COR-L47 (cell line): ENCODE measurements around the gene DARS2.
A peak's percentile ranks its signal among the peaks of the same experiment; 100 is the strongest.
"Not testable (repeated sequence)": the region's sequence is repeated elsewhere in the genome, so short reads cannot be mapped to it uniquely, and the experiment has no call there.

Experiments used
- DNase-seq: peaks from one replicate; lab custom pipeline; 2025; lab: John Stamatoyannopoulos, UW

The DARS2 gene, protein sequence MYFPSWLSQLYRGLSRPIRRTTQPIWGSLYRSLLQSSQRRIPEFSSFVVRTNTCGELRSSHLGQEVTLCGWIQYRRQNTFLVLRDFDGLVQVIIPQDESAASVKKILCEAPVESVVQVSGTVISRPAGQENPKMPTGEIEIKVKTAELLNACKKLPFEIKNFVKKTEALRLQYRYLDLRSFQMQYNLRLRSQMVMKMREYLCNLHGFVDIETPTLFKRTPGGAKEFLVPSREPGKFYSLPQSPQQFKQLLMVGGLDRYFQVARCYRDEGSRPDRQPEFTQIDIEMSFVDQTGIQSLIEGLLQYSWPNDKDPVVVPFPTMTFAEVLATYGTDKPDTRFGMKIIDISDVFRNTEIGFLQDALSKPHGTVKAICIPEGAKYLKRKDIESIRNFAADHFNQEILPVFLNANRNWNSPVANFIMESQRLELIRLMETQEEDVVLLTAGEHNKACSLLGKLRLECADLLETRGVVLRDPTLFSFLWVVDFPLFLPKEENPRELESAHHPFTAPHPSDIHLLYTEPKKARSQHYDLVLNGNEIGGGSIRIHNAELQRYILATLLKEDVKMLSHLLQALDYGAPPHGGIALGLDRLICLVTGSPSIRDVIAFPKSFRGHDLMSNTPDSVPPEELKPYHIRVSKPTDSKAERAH

DNA sequence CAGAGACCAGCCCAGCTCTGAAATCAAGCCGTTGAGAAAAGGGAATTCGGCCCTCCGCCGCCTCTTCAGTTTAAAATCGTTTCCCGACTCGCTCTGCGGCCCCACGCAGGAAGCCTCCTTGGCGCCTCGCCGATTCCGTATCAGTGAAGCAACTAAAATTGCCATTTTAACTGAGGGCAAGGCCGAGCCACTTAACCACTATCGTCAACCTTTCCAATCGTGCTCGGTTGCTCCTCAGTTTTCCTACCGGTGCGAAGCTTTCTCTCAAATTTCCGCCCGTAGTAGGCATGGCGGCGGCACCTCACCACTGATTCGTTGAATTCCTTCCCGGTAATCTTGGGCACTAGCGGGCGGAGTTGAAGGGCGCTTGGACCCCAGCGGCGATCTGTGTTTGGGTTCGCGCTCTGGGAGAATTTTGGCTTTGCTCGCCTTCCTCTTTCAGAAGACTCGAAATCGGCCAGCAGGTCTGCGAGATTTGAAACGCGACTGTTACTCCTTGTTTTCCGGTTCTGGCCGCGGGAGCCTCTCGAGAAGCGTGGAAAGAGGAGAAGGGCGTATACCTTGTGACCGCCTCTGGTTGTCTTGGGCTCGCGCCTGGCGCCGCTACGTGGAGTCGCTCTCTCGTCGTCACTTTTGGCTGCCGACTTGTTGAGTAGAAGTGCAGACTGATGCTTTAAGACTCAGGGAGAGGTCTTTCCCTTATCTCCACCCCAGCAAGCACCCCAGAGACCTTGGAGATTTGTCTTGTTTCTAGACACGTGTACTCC, at the start of gene DARS2, which contains the start of gene CENPL:
Gene DARS2, plus strand, starts transcription at position 359 of the 767 bp plus-strand sequence. CDS start 557 bp downstream, outside the sequence.
Gene CENPL, minus strand, starts transcription at position 569 of the 767 bp plus-strand sequence. CDS start 13,584 bp downstream, outside the sequence.
- DNase-seq, result peak; percentile 97

DNA sequence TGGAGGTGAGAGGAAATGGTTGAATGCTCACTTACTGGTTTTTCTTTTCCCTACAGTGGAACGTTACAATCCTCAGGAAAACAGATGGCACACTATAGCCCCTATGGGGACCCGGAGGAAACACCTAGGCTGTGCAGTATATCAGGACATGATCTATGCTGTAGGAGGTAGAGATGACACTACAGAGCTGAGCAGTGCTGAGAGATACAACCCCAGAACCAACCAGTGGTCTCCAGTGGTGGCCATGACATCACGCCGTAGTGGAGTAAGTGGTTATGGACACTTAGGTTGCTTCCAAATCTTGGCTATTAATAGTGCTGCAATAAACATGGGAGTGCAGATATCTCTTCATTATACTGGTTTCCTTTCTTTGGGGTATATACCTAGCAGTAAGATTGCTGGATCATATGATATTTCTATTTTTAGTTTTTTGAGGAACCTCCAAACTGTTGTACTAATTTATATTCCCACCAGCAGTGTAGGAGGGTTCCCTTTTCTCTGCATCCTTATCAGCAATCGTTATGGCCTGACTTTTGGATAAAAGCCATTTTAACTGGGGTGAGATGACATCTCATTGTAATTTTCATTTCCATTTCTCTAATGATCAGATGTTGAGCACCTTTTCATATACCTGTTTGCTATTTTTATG, 48.8 kb upstream of the DARS2 start:
- DNase-seq, result no peak

DNA sequence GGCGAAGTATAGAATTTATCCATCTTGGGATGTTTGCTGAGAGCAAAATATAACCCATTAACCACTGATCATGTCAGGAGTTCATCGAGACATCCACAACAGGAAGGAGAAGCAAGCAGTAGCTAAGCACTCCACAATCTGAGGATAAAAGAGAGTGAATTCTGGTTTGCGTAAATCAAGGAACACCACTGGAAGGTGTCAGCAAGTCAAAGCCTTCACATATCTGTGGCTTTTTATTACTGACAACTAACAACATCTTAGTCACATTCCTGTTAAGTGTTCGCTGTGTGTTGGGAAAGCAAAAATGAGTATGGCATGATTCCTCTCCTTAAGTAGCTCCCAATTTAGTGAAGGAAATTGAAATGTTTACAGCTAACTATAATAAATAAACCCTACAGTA, 44.5 kb upstream of the DARS2 start:
- DNase-seq, result no peak

DNA sequence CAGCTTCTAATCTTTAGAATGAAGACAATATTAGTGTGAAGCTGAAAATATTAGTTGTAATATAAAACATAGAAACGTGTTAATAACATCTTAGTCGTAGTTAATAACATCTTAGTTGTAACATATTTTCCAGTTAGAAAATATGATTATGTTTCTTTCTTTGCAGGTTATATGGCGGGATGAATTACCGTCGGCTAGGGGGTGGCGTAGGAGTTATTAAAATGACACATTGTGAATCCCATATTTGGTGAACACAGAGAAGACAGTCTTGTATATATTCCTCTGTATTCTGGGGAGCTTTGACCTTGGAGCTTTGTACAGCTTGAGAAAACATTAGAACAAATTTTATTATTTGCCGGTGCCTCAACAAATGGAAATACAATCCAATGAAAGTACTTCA, 39.5 kb upstream of the DARS2 start:
- DNase-seq, result no peak

GRCh38 chr1:173789841-173790240, 34.6 kb upstream of the DARS2 start:
- no peak for DNase-seq

- DNase-seq, result no peak
Observed at GRCh38 chr1:173798078-173798477, 26.4 kb upstream of the DARS2 start.

- not testable (repeated sequence) for DNase-seq
Observed at GRCh38 chr1:173799995-173800394, 24.5 kb upstream of the DARS2 start.

- DNase-seq, result no peak
Observed at GRCh38 chr1:173802961-173803360, 21.5 kb upstream of the DARS2 start.

DNA sequence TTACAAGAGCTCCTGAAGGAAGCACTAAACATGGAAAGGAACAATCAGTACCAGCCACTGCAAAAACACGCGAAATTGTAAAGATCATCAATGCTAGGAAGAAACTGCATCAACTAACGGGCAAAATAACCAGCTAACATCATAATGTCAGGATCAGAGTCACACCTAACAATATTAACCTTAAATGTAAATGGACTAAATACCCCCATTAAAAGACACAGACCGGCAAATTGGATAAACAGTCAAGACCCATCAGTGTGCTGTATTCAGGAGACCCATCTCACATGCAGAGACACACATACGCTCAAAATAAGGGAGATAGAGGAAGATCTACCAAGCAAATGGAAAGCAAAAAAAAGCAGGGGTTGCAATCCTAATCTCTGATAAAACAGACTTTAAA, 10.8 kb upstream of the DARS2 start:
- not testable (repeated sequence) for DNase-seq

- no peak for DNase-seq
Observed at GRCh38 chr1:173818459-173818858, 6.0 kb upstream of the DARS2 start.

- DNase-seq, result no peak
Observed at GRCh38 chr1:173821680-173822079, 2.8 kb upstream of the DARS2 start.

DNA sequence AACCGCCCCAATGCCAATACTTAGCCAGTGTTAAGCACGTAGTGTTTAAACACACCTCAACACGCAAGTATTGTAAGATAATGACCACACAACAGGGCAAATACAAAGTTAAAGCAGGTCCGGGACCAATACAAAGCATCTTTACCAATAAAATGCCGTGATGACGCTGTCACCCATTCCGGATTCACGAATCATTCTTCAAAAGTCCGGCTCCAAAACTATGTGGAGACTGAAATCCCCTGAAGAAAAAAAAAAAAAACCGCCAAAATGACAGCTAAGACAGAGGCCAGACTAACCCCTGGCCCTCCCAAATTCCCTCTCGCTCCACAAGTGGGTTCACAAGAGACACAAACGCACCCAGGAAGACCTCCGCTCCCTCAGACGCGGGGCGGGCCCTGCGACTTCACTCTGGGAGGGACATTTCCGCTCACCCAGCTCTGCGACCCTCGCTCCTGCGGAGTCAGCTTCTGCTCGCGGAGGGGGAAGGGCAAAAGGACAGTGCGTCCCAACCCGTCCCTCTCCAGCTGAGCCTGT, 625 bp upstream of the DARS2 start:
- no peak for DNase-seq

- DNase-seq, result no peak
Observed at GRCh38 chr1:173827611-173828010, 3.1 kb downstream of the DARS2 start.

DNA sequence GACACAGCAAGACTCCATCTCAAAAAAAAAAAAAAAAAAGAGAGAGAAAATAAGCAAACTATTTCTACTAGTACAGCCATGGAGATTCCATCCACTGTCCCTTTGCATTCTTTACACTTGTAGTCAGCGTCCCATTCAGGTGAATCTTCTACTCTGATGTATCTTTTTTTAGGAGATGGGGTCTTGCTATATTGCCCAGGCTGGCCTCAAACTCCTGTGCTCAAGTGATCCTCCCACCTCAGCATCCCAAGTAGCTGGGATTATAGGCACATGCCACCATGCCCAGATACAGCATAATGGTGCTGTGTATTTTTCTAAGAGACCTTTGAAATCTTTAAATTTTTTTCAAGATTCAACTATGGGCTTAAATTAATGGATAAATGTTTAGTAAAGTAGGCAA, 8.3 kb downstream of the DARS2 start:
- no peak for DNase-seq

- no peak for DNase-seq
Observed at GRCh38 chr1:173852105-173852504, 27.6 kb downstream of the DARS2 start.

DNA sequence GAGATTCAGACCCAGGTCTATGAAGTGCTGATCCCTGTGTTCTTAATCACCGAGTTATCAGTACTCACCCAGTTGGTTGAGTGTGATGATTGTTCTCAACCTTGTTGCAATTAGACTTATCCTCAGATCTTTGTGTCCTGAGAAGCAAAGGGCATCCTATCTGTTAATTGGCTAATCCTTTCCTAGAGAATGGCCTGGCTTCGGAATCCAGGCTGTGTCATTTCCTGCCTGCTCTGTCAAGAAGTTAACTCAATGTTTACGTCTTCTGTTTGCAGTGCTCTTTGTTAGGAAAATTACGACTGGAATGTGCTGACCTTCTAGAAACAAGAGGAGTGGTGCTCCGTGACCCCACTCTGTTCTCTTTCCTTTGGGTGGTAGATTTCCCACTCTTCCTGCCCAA, 28.6 kb downstream of the DARS2 start:
- DNase-seq, result no peak

DNA sequence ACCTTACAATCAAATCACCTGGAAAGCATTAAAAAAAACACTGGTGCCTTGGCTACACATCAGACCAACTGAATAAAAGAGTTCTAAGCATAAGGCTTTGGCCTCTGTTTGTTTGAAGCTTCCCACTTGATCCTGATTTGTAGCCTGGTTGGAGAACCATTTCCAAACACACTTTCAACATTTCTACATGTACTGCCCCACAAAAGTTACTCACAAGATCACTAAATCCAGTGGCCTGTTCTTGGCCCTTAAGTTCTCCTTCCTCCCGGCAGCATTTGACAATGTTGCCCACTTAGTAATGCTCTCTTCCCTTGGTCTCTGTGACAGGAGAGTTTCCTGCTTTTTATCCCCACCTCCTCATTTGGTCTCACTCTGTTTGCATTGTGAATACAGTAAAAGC, 31.5 kb downstream of the DARS2 start:
- DNase-seq, result no peak

DNA sequence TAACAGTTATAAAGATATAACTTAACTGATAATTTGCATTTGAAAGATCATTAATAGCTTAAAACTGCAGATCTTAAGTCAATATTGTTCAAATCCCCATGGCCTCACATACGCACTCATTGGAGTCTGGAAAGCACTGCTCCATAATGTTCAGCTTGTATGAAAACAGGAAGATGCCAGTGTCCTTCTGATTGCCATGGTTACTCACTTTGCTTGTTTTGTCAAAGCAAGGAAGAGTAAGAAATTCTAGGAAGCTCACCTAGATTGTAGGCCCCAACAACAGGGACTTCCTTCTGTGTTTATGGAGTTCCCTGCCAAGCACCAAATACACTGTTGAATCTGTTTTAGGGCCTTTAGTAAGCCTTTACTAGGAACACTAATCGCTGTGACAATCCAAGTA, 32.4 kb downstream of the DARS2 start:
- DNase-seq, result no peak

DNA sequence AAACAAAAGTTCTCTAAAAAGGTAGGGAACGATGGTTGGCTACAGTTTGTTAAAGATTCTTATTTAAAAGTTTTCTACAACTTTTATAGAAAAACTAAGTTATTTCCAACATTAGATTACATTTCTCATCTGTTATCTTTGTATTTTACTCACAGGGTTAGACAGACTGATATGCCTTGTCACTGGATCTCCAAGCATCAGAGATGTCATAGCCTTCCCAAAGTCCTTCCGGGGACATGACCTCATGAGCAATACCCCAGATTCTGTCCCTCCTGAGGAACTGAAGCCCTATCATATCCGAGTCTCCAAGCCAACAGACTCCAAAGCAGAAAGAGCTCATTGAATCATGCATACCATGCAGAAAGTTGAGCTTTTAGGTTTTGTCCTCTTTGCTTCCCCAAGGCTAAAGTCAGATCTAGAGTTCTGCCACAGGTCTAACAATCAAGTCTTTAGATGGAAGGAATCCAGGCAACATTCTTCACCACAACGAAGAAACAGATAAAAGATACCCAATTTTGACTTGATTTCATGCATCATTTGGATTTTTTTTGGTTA, 33.0 kb downstream of the DARS2 start:
- DNase-seq, result no peak

GRCh38 chr1:173859547-173859946, 35.1 kb downstream of the DARS2 start:
- not testable (repeated sequence) for DNase-seq

DNA sequence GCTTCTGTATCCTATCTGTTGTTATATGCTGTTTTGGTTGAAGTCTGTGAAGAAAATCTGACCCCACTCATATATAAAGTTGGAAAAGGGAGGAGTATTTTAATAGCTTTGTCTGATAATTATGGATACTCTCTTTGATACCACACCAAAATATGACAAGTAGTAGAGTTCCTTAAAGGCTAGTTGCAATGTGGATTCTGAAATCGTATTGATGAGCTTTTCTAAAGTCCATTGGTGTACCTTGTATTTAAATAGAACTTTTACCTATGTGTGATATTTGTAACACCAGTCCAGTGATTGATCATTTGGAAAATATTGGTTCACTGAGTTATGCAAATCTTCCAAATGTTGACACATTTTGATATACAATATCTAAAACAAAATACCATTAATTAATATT, 35.6 kb downstream of the DARS2 start:
- no peak for DNase-seq

GRCh38 chr1:173861731-173862145, 37.3 kb downstream of the DARS2 start:
- no peak for DNase-seq
